Esophagus mucosa (tissue), 1 donor: ENCODE measurements around the gene SLC41A2. TPM values are rescaled to one million over a fixed set of nuclear protein-coding genes. Genes with fewer than 3 reads are reported as not detected.
"Not testable (repeated sequence)": the region's sequence is repeated elsewhere in the genome, so short reads cannot be mapped to it uniquely, and the experiment has no call there.

Experiments
- ATAC-seq: fragments of 200-7000 bp; cut with Tn5 transposase; one replicate; pipeline ENCODE4 v1.9.1; 2020
- total RNA-seq: library from RNA; stranded (reverse); gene quantifications from one replicate; pipeline ENCODE4 v1.2.4, GENCODE V29; 2023
- donor health status: DM: yes; HTN: yes; CAD: no.

SLC41A2 gene
- total RNA-seq, 1 donor from 2014 or later, result 1.3 TPM

- no peak for ATAC-seq
Measured at GRCh38 chr12:104963757-104964156, 5.7 kb upstream of the SLC41A2 start.

GRCh38 chr12:104960464-104960863 lies 2.4 kb upstream of the SLC41A2 start:
- no peak for ATAC-seq

- no peak for ATAC-seq
Measured at GRCh38 chr12:104959335-104959841, 1.3 kb upstream of the SLC41A2 start.

- no peak for ATAC-seq
Measured at GRCh38 chr12:104958805-104959334, 780 bp upstream of the SLC41A2 start.

GRCh38 chr12:104957719-104958000 lies 430 bp downstream of the SLC41A2 start:
- ATAC-seq, result peak; percentile 17

- no peak for ATAC-seq
Measured at GRCh38 chr12:104956870-104957718, 996 bp downstream of the SLC41A2 start.

GRCh38 chr12:104955703-104956102 lies 2.4 kb downstream of the SLC41A2 start:
- ATAC-seq, result no peak

- ATAC-seq, result no peak
Measured at GRCh38 chr12:104953323-104953722, 4.8 kb downstream of the SLC41A2 start.

GRCh38 chr12:104952816-104953215 lies 5.3 kb downstream of the SLC41A2 start:
- ATAC-seq, result no peak

GRCh38 chr12:104951759-104952509 lies 6.2 kb downstream of the SLC41A2 start:
- no peak for ATAC-seq

GRCh38 chr12:104948716-104949115 lies 9.4 kb downstream of the SLC41A2 start:
- not testable (repeated sequence) for ATAC-seq

- ATAC-seq, result no peak
Measured at GRCh38 chr12:104944252-104944651, 13.8 kb downstream of the SLC41A2 start.

- ATAC-seq, result not testable (repeated sequence)
Measured at GRCh38 chr12:104943401-104943800, 14.7 kb downstream of the SLC41A2 start.

GRCh38 chr12:104942075-104942474 lies 16.0 kb downstream of the SLC41A2 start:
- ATAC-seq, result no peak

- no peak for ATAC-seq
Measured at GRCh38 chr12:104941454-104941853, 16.6 kb downstream of the SLC41A2 start.

GRCh38 chr12:104939089-104939488 lies 19.0 kb downstream of the SLC41A2 start:
- ATAC-seq, result no peak

- no peak for ATAC-seq
Measured at GRCh38 chr12:104938371-104938770, 19.7 kb downstream of the SLC41A2 start.

- ATAC-seq, result no peak
Measured at GRCh38 chr12:104935886-104936285, 22.2 kb downstream of the SLC41A2 start.

GRCh38 chr12:104933778-104934177 lies 24.3 kb downstream of the SLC41A2 start:
- ATAC-seq, result no peak

- no peak for ATAC-seq
Measured at GRCh38 chr12:104933128-104933527, 25.0 kb downstream of the SLC41A2 start.

- no peak for ATAC-seq
Measured at GRCh38 chr12:104930388-104931326, 27.4 kb downstream of the SLC41A2 start.

GRCh38 chr12:104929977-104930376 lies 28.1 kb downstream of the SLC41A2 start:
- ATAC-seq, result no peak
